Measurements from ENCODE around the gene CTNNA1.
A peak's percentile ranks its signal among the peaks of the same experiment; 100 is the strongest.
"Not testable (repeated sequence)": the region's sequence is repeated elsewhere in the genome, so short reads cannot be mapped to it uniquely, and the experiment has no call there.

The CTNNA1 gene

GRCh38 chr5:138713247-138713646, 40.0 kb upstream of the CTNNA1 start:
- no peaks in the 10 kb centered on the region for H3K27me3 ChIP-seq (ENCODE audit: low read depth, low read length)
- no peaks in the 10 kb centered on the region for H3K4me1 ChIP-seq (ENCODE audit: control insufficient read depth in 1 of 2, insufficient read depth in 2 of 2, low read length in 2 of 2)
- H3K27ac ChIP-seq (ENCODE audit: low read length) = no peak overlapping the region
- H3K36me3 ChIP-seq (ENCODE audit: control insufficient read depth in 1 of 2, insufficient read depth in 2 of 2, low read length in 2 of 2) = no peaks in the 10 kb centered on the region
- no peaks in the 10 kb centered on the region for H3K9me3 ChIP-seq (ENCODE audit: control insufficient read depth in 1 of 2, low read length in 2 of 2)
- no peak overlapping the region for H3K4me3 ChIP-seq (ENCODE audit: low read depth in 1 of 2, low read length in 2 of 2)

DNA sequence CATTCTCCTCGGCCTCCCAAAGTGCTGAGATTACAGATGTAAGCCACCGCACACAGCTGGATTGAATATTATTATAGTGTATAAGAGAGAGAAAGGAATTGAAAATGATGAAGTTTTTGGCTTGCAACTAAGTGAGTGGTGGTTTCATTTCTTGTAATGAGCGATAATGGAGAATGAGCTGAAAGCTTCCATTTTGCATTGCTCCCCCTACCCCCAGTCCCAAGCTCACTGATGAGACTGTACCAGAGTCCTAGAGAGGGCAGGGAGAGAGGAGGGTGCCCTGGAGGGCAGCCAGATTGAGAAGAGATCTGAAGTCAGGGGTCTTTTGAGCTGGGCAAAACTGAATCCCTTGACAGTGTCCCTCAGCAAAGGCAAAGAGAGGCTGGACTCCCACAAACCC, 38.5 kb upstream of the CTNNA1 start:
- no peaks in the 10 kb centered on the region for H3K9me3 ChIP-seq (ENCODE audit: control insufficient read depth in 1 of 2, low read length in 2 of 2)
- H3K27me3 ChIP-seq (ENCODE audit: low read depth, low read length) = no peaks in the 10 kb centered on the region
- no peaks in the 10 kb centered on the region for H3K36me3 ChIP-seq (ENCODE audit: control insufficient read depth in 1 of 2, insufficient read depth in 2 of 2, low read length in 2 of 2)
- H3K4me1 ChIP-seq (ENCODE audit: control insufficient read depth in 1 of 2, insufficient read depth in 2 of 2, low read length in 2 of 2) = no peaks in the 10 kb centered on the region
- H3K27ac ChIP-seq (ENCODE audit: low read length) = no peak overlapping the region
- no peak overlapping the region for H3K4me3 ChIP-seq (ENCODE audit: low read depth in 1 of 2, low read length in 2 of 2)

DNA sequence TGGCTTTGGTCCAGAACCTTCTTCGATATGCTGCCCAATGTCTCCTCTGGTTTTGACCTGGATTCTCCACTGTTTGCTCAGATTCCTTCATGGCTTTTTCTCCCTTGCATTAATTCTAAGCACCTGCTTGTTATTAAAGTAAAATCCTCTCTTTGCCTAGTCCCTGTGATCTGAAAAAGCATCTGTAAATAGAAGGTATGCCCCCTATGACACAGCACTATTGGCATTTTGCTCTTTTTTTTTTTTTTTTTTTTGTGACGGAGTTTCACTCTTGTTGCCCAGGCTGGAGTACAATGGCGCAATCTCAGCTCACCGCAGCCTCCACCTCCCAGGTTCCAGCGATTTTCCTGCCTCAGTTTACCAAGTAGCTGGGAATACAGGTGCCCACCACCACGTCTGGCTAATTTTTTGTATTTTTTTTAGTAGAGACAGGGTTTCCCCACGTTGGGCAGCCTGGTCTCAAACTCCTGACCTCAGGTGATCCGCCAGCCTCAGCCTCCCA, 37.2 kb upstream of the CTNNA1 start:
- H3K4me1 ChIP-seq (ENCODE audit: control insufficient read depth in 1 of 2, insufficient read depth in 2 of 2, low read length in 2 of 2); H3K27me3 ChIP-seq (ENCODE audit: low read depth, low read length); H3K27ac ChIP-seq (ENCODE audit: low read length); H3K9me3 ChIP-seq (ENCODE audit: control insufficient read depth in 1 of 2, low read length in 2 of 2); H3K36me3 ChIP-seq (ENCODE audit: control insufficient read depth in 1 of 2, insufficient read depth in 2 of 2, low read length in 2 of 2); H3K4me3 ChIP-seq (ENCODE audit: low read depth in 1 of 2, low read length in 2 of 2): not testable (repeated sequence)

GRCh38 chr5:138716456-138716924, 36.7 kb upstream of the CTNNA1 start:
- Histone ChIP-seq H3K36me3 (ENCODE audit: control insufficient read depth in 1 of 2, insufficient read depth in 2 of 2, low read length in 2 of 2) (no peaks in the 10 kb centered on the region), H3K4me1 (ENCODE audit: control insufficient read depth in 1 of 2, insufficient read depth in 2 of 2, low read length in 2 of 2) (no peaks in the 10 kb centered on the region), H3K27me3 (ENCODE audit: low read depth, low read length) (no peaks in the 10 kb centered on the region), H3K9me3 (ENCODE audit: control insufficient read depth in 1 of 2, low read length in 2 of 2) (no peaks in the 10 kb centered on the region), H3K27ac (ENCODE audit: low read length) (no peak overlapping the region), H3K4me3 (ENCODE audit: low read depth in 1 of 2, low read length in 2 of 2) (no peak overlapping the region)

DNA sequence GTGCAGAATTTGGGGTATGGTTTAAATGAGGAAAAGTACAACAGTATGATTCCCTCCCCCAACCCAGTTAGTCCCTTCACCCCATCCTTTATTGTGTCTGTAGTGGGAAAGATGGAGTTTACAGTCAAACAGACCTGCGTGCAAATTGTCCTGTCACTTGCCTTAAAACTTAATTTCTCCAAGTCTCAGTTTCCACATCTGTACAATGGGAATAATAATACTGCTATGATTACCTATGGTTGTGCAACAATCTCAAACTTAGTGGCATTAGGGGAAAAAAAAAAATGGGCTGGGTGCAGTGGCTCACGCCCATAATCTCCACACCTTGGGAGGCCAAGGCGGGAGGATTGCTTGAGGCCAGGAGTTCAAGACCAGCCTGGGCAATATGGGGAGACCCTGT, 35.8 kb upstream of the CTNNA1 start:
- no peaks in the 10 kb centered on the region for H3K36me3 ChIP-seq (ENCODE audit: control insufficient read depth in 1 of 2, insufficient read depth in 2 of 2, low read length in 2 of 2)
- H3K4me1 ChIP-seq (ENCODE audit: control insufficient read depth in 1 of 2, insufficient read depth in 2 of 2, low read length in 2 of 2) = no peaks in the 10 kb centered on the region
- H3K9me3 ChIP-seq (ENCODE audit: control insufficient read depth in 1 of 2, low read length in 2 of 2) = no peaks in the 10 kb centered on the region
- no peak overlapping the region for H3K27ac ChIP-seq (ENCODE audit: low read length)
- no peak overlapping the region for H3K4me3 ChIP-seq (ENCODE audit: low read depth in 1 of 2, low read length in 2 of 2)
- H3K27me3 ChIP-seq (ENCODE audit: low read depth, low read length) = no peaks in the 10 kb centered on the region

- Histone ChIP-seq H3K4me3 (ENCODE audit: low read depth in 1 of 2, low read length in 2 of 2) (no peak overlapping the region), H3K27ac (ENCODE audit: low read length) (no peak overlapping the region), H3K9me3 (ENCODE audit: control insufficient read depth in 1 of 2, low read length in 2 of 2) (no peaks in the 10 kb centered on the region), H3K36me3 (ENCODE audit: control insufficient read depth in 1 of 2, insufficient read depth in 2 of 2, low read length in 2 of 2) (no peaks in the 10 kb centered on the region), H3K4me1 (ENCODE audit: control insufficient read depth in 1 of 2, insufficient read depth in 2 of 2, low read length in 2 of 2) (peaks cover 5% of the 10 kb centered on the region in 2 donors), H3K27me3 (ENCODE audit: low read depth, low read length) (no peaks in the 10 kb centered on the region)
Observed at GRCh38 chr5:138719811-138720210, 33.4 kb upstream of the CTNNA1 start.

DNA sequence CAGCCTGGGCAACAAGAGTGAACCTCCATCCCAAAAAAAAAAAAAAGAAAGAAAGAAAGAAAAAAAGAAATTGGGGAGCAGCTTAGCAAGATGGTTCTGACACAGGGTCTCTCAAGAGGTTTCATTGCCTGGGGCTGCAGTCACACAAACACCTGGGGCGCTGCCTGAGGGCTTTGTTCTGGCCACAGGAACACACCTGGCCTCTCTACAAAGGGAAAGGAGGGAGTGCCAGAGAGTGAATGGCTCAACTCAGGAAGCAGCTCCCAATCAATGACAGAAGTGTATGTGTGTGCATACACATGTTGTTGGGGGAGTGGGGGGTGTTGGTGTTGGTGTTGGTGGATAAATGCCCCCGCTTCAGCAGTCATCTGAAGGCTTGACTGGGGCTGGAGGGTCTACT, 32.4 kb upstream of the CTNNA1 start:
- H3K4me1 ChIP-seq (ENCODE audit: control insufficient read depth in 1 of 2, insufficient read depth in 2 of 2, low read length in 2 of 2) = peaks cover 10% of the 10 kb centered on the region in 2 donors

GRCh38 chr5:138721979-138722378, 31.2 kb upstream of the CTNNA1 start:
- no peaks in the 10 kb centered on the region for H3K36me3 ChIP-seq (ENCODE audit: control insufficient read depth in 1 of 2, insufficient read depth in 2 of 2, low read length in 2 of 2)
- H3K4me3 ChIP-seq (ENCODE audit: low read depth in 1 of 2, low read length in 2 of 2) = no peak overlapping the region
- no peaks in the 10 kb centered on the region for H3K27me3 ChIP-seq (ENCODE audit: low read depth, low read length)
- no peaks in the 10 kb centered on the region for H3K9me3 ChIP-seq (ENCODE audit: control insufficient read depth in 1 of 2, low read length in 2 of 2)
- H3K27ac ChIP-seq (ENCODE audit: low read length) = no peak overlapping the region
- peaks cover 10 to 14% of the 10 kb centered on the region in 2 donors for H3K4me1 ChIP-seq (ENCODE audit: control insufficient read depth in 1 of 2, insufficient read depth in 2 of 2, low read length in 2 of 2)

More for the DNA sequence above, 32.4 kb upstream of the CTNNA1 start:
- Histone ChIP-seq H3K27ac (ENCODE audit: low read length) (no peak overlapping the region), H3K4me3 (ENCODE audit: low read depth in 1 of 2, low read length in 2 of 2) (no peak overlapping the region), H3K36me3 (ENCODE audit: control insufficient read depth in 1 of 2, insufficient read depth in 2 of 2, low read length in 2 of 2) (no peaks in the 10 kb centered on the region), H3K27me3 (ENCODE audit: low read depth, low read length) (no peaks in the 10 kb centered on the region), H3K9me3 (ENCODE audit: control insufficient read depth in 1 of 2, low read length in 2 of 2) (no peaks in the 10 kb centered on the region)

- no peak overlapping the region for H3K4me3 ChIP-seq (ENCODE audit: low read depth in 1 of 2, low read length in 2 of 2)
- no peaks in the 10 kb centered on the region for H3K9me3 ChIP-seq (ENCODE audit: control insufficient read depth in 1 of 2, low read length in 2 of 2)
- no peaks in the 10 kb centered on the region for H3K27me3 ChIP-seq (ENCODE audit: low read depth, low read length)
- peaks cover 10 to 14% of the 10 kb centered on the region in 2 donors for H3K4me1 ChIP-seq (ENCODE audit: control insufficient read depth in 1 of 2, insufficient read depth in 2 of 2, low read length in 2 of 2)
- H3K36me3 ChIP-seq (ENCODE audit: control insufficient read depth in 1 of 2, insufficient read depth in 2 of 2, low read length in 2 of 2) = no peaks in the 10 kb centered on the region
- H3K27ac ChIP-seq (ENCODE audit: low read length) = no peak overlapping the region
Observed at GRCh38 chr5:138722544-138723177, 30.6 kb upstream of the CTNNA1 start.

DNA sequence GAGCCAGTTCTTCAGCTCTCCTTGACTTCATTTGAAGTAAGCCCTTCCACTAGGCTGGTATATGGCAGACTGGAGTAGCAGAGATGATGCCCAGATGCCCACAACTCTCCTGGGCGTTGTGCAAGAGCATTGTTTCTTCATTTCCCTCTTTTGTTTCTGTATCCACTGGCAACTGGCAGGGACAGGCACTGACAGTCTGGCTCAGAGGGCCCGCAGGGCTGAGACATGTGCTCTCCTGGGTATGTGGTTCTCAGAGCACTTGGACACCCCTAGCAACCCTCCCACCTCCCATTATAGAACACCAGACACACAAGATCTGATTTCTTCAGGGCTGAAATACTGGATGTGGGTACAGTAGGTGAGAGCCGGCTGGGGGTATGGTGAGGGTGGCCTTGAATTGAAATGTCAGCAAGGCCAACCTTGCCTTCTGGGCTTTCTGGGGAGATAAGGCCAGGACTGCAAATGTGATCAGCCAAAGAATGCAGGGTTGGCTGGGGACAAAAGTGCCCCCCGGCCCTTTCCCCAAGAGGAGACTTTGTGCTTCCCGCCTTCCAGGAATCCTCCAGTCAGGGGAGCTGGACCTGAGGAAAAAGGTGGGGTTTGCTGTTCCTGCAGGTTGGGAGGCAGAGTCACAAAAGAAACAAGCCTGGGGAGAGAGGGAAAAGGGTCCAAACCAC, 28.6 kb upstream of the CTNNA1 start:
- H3K27ac ChIP-seq (ENCODE audit: low read length) = no peak overlapping the region
- H3K4me3 ChIP-seq (ENCODE audit: low read depth in 1 of 2, low read length in 2 of 2) = no peak overlapping the region
- no peaks in the 10 kb centered on the region for H3K36me3 ChIP-seq (ENCODE audit: control insufficient read depth in 1 of 2, insufficient read depth in 2 of 2, low read length in 2 of 2)
- no peaks in the 10 kb centered on the region for H3K27me3 ChIP-seq (ENCODE audit: low read depth, low read length)
- no peaks in the 10 kb centered on the region for H3K9me3 ChIP-seq (ENCODE audit: control insufficient read depth in 1 of 2, low read length in 2 of 2)
- H3K4me1 ChIP-seq (ENCODE audit: control insufficient read depth in 1 of 2, insufficient read depth in 2 of 2, low read length in 2 of 2) = peaks cover 10 to 14% of the 10 kb centered on the region in 2 donors

DNA sequence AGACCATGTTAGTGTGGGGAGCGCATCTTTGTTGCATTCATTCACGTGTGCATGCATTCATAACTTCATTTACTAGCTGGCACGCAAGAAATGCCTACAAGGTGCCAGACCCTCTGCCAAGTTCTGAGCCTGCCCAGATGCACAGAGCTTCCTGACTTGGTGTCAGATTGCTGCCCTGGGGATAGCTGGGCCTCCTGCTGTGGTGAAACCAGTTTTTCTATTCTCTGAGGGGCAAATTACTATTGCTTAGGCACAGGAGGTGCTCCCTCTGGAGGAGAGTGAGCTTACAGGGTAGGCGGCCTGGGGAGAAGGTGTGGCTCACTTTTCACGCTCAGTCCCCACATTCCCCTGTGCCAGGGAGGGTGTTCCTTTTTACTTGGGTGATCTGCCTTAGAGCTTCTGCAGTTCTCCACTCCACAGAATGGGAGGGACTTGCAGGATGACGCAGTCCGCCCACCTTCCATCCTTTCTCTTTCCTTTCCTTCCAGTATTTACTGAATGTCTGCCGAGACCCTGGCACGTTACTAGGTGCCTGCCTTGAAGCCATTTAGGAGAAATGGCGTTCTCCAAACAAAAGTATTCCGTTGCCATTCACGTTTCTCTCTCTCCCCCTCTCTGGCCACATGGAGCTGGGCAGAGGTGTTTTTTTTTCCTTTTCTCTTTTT, 27.9 kb upstream of the CTNNA1 start:
- Histone ChIP-seq H3K27ac (ENCODE audit: low read length) (peak overlapping the region; percentile 80), H3K27me3 (ENCODE audit: low read depth, low read length) (no peaks in the 10 kb centered on the region), H3K9me3 (ENCODE audit: control insufficient read depth in 1 of 2, low read length in 2 of 2) (no peaks in the 10 kb centered on the region), H3K4me3 (ENCODE audit: low read depth in 1 of 2, low read length in 2 of 2) (peak overlapping the region in 1 of 2 donors; percentile 26), H3K4me1 (ENCODE audit: control insufficient read depth in 1 of 2, insufficient read depth in 2 of 2, low read length in 2 of 2) (peaks cover 10 to 14% of the 10 kb centered on the region in 2 donors), H3K36me3 (ENCODE audit: control insufficient read depth in 1 of 2, insufficient read depth in 2 of 2, low read length in 2 of 2) (no peaks in the 10 kb centered on the region)

All from muscle layer of duodenum (tissue), 2 donors.